Measurements from ENCODE around the gene CGB2. TPM values are rescaled to one million over a fixed set of nuclear protein-coding genes. Genes with fewer than 3 reads are reported as not detected.

Gene CGB2
- total and polyA plus RNA-seq, 8 donors: not detected

DNA sequence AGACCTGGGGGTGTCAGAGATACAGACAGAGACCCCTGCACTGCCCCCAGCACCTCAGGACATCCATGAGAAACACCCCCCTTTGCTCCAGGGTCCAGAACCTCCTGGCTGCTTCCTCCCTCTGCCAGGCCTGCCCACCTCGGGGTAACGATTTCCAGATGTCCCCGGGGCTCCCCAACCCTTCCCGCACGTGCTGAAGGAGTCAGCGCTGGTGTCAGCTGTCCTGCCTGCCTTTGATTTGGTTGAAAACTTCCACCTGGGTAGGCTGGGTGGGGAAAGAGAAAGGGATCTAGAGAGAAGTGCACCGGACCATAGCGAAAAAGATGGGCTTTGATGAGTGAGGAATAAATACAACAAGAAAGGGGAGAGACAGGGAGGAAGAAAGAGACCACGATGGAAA, 27.4 kb downstream of the CGB2 start:
- no peak for DNase-seq
- Histone ChIP-seq H3K4me1 (peaks cover 0 to 5% (median 0%) of the 10 kb centered on the region in 3 donors), H3K27me3 (no peaks in the 10 kb centered on the region), H3K4me3 (no peak overlapping the region), H3K9me3 (no peaks in the 10 kb centered on the region), H3K36me3 (no peaks in the 10 kb centered on the region), H3K27ac (no peak overlapping the region)
- no peak for ATAC-seq
- WGBS, 2 donors: 72 to 79% methylated on average over 9 of the region's 9 CpGs
- FAIRE-seq: no peak
- intact Hi-C loops (cut with DNase I): no loop called here
- TF ChIP-seq, protein P1, sequence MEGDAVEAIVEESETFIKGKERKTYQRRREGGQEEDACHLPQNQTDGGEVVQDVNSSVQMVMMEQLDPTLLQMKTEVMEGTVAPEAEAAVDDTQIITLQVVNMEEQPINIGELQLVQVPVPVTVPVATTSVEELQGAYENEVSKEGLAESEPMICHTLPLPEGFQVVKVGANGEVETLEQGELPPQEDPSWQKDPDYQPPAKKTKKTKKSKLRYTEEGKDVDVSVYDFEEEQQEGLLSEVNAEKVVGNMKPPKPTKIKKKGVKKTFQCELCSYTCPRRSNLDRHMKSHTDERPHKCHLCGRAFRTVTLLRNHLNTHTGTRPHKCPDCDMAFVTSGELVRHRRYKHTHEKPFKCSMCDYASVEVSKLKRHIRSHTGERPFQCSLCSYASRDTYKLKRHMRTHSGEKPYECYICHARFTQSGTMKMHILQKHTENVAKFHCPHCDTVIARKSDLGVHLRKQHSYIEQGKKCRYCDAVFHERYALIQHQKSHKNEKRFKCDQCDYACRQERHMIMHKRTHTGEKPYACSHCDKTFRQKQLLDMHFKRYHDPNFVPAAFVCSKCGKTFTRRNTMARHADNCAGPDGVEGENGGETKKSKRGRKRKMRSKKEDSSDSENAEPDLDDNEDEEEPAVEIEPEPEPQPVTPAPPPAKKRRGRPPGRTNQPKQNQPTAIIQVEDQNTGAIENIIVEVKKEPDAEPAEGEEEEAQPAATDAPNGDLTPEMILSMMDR (IDR thresholded peaks at IDR 0.05): no peak

DNA sequence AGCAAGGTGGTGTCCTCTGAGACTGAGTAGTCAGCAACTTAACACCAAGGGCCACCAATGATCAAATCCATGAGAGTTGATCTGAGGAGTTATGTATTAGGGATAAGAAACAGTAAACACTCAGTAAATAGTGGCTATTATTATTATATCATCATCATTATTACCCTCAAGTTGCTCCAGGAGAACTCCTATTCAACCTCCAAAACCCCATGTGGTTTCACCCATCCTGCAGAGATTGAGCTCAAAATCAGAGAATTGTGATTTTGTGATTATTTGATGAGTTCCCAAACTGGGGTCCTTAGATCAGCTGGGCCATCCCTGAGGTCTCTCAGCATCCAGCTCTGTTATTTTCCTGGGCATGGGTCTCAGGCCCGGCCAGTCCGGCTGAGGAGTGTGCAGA, 29.3 kb downstream of the CGB2 start:
- no peak for DNase-seq
- Histone ChIP-seq H3K9me3 (no peaks in the 10 kb centered on the region), H3K4me1 (peaks cover 0 to 5% (median 0%) of the 10 kb centered on the region in 3 donors), H3K27ac (no peak overlapping the region), H3K27me3 (no peaks in the 10 kb centered on the region), H3K36me3 (no peaks in the 10 kb centered on the region), H3K4me3 (no peak overlapping the region)
- FAIRE-seq: no peak
- no peak for ATAC-seq
- intact Hi-C loops (cut with DNase I): no loop called here
- WGBS, 2 donors: 92 to 94% methylated on average over 2 of the region's 2 CpGs
- TF ChIP-seq, protein P1 (IDR thresholded peaks at IDR 0.05): no peak

DNA sequence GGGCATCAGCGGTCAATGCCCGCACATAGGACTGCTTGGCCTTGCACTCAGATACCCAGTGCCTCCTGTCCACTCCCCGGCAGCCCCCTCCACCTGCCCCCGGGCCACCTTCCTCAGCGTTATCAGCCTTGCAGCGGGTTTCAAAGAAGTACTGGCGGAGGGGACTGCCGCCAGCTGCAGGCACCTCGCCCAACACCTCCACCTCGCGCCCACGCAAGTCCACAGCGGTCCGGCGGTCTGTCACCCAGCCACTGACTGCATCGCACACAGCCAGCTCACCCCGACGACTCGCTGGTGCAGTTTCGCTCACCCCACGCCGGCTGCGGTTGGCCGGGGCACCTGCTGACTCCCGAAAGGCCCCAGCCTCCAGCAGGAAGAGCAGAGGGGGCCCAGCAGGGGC, 29.8 kb downstream of the CGB2 start:
- H3K36me3 ChIP-seq: no peaks in the 10 kb centered on the region
- H3K27me3 ChIP-seq: no peaks in the 10 kb centered on the region
- intact Hi-C loops (cut with DNase I): no loop called here
- FAIRE-seq: no peak
- H3K9me3 ChIP-seq: no peaks in the 10 kb centered on the region
- H3K4me3 ChIP-seq: no peak overlapping the region
- 59 to 77% methylated on average over 25 of the region's 25 CpGs for WGBS, 2 donors
- H3K4me1 ChIP-seq: peaks cover 0 to 5% (median 0%) of the 10 kb centered on the region in 3 donors
- no peak for ATAC-seq
- H3K27ac ChIP-seq: no peak overlapping the region
- DNase-seq: peak in 1 of 6 donors; percentile 59
- TF ChIP-seq, protein P1 (IDR thresholded peaks at IDR 0.05): no peak

DNA sequence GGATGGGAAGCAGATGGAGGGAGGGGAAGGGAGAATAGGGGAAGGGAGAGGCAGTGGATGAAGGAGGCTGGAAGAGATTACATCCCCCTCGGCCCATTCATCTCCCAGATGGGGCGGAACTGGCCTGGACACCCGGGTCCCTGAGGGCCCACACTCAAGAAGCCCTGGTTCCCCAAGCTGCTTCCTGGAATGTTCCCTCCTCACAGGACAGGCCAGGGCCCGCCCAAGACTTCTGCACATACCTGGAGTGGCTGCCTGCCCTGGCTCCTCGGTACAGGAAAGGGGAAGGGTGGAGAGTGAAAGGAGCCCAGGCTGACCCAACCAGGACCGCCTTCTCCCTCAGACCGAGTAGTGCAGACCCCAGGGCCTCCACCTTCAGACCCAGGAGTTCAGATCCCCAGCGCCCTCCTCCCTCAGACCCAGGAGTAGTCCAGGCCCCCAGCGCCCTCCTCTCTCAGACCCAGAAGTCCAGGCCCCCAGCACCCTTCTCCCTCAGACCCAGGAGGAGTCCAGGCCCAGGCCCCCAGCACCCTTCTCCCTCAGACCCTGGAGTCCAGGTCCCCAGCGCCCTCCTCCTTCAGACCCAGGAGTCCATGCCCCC, 32.4 kb downstream of the CGB2 start:
- no peaks in the 10 kb centered on the region for H3K9me3 ChIP-seq
- TF ChIP-seq, protein P1 (IDR thresholded peaks at IDR 0.05): no peak
- H3K4me3 ChIP-seq: no peak overlapping the region
- H3K4me1 ChIP-seq: no peaks in the 10 kb centered on the region
- ATAC-seq (peak in 2 of 4 donors; percentile 8 to 50), FAIRE-seq (no peak), DNase-seq (peak in 1 of 6 donors; percentile 70)
- intact Hi-C loops (cut with DNase I): no loop called here
- H3K27ac ChIP-seq: no peak overlapping the region
- no peaks in the 10 kb centered on the region for H3K27me3 ChIP-seq
- 65 to 74% methylated on average over 8 to 10 of the region's 10 CpGs for WGBS, 2 donors
- no peaks in the 10 kb centered on the region for H3K36me3 ChIP-seq

All from pancreas (tissue), 10 donors.